ENCODE results near the gene CEBPG. TPM values are rescaled to one million over a fixed set of nuclear protein-coding genes. Genes with fewer than 3 reads are reported as not detected.

Gene CEBPG
- total RNA-seq, 1 donor from 2014 or later = 32.0 TPM

DNA sequence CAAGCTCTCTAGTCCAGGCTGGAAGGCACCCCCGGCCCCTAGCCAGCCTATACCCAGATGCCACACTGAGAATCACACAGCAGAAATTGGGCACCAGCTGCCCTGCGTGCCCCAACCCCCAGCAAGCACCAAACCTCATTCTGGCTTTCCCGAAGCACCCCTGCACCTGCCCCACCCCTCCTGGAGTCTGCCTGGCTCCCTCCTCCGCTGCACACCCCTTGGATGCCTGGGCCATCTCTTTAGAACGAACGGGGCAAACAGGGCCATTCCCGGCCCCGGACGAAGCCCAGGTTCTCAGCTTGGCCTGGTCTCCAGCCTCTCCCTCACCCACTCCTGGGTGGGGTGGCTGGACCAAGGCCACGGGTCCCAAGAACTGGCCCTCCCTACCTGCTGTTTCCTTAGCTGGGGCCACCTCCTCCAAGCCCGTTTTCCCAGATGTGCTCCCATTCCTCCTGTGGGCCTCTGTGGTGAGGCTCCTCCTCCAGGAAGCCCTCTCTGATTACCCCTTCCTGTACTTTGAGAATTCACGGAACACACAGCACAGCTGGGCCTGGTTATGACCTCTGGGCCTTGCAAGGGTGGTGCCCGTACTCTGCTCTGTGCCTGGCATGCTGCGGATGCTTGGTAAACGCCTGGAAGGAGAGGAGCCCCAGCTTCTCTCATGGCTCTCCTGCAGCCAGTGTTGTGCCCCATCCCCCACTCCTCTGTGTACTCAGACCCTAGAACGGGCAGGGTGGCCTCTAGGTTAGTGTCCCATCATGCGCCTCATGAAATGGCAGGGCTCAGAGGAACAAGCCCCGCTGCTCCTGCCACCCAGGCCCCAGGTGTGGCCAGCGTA lies 21.4 kb downstream of the CEBPG start:
- DNase-seq = no peak
- ChIA-PET CTCF (interaction anchor here (1.7 kb wide), 1 partner anchor 12 kb away, joined by 5 read pairs; no protein-coding TSS in a partner anchor), POLR2A (no interaction called here)
- Mint-ChIP-seq H3K36me3 (ENCODE audit: low read depth) (peaks cover 2% of the 10 kb centered on the region), H3K27me3 (no peaks in the 10 kb centered on the region), H3K4me1 (no peaks in the 10 kb centered on the region), H3K27ac (no peak overlapping the region), H3K4me3 (no peak overlapping the region), H3K9me3 (no peaks in the 10 kb centered on the region)
- no peak for ATAC-seq (ENCODE audit: low read depth)
- intact Hi-C loops (cut with micrococcal nuclease) = no loop called here
- TF ChIP-seq, protein P1, sequence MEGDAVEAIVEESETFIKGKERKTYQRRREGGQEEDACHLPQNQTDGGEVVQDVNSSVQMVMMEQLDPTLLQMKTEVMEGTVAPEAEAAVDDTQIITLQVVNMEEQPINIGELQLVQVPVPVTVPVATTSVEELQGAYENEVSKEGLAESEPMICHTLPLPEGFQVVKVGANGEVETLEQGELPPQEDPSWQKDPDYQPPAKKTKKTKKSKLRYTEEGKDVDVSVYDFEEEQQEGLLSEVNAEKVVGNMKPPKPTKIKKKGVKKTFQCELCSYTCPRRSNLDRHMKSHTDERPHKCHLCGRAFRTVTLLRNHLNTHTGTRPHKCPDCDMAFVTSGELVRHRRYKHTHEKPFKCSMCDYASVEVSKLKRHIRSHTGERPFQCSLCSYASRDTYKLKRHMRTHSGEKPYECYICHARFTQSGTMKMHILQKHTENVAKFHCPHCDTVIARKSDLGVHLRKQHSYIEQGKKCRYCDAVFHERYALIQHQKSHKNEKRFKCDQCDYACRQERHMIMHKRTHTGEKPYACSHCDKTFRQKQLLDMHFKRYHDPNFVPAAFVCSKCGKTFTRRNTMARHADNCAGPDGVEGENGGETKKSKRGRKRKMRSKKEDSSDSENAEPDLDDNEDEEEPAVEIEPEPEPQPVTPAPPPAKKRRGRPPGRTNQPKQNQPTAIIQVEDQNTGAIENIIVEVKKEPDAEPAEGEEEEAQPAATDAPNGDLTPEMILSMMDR (IDR thresholded peaks at IDR 0.05) = no peak

DNA sequence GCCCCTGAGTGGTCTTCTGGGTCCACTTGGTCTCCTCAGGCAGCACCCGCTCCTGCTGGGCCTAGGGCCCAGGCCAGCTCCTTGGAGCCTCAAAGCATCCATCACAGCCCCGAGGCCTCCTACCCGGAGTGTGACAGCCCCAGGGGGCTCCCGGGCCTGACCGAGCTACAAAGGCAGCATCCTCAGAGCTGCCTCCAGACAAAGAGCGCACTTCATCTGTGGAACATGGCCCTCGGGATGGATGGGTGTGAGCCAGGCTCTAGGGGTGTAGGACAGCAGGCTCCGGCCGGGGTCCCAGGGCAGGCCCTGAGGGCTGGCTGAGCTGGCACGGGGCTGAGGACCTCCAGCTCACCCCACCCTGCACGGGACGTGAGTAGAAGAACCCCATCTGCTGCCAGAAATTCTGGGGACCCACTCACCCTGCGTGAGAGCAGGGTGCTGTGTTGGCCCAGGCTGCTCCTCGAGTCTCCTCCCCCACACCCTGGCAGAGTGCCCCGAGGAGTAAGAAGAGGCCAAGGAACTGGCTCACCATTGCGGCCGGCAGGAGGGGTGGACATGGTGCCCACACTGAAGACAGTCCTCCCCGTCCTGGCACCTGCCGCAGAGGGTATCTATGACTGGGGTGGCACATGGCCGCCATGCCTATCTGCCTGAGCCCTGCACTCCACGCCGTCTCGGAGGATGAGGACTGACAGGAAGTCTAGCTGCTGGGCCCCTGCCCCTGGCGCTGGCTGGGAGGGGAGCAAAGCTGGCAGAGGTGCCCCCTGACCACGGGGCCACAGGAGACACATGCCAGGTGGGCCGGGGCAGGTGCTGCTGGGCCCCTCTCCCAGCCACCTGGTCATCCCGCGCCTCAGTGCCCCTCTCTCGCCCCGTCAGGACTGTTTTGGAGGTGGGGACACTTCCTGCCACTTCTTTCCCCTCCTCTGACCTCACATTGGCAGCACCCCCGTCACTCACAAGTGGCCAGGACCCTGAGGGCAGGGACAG lies 22.3 kb downstream of the CEBPG start:
- Mint-ChIP-seq H3K4me1 (no peaks in the 10 kb centered on the region), H3K36me3 (ENCODE audit: low read depth) (peaks cover 2% of the 10 kb centered on the region), H3K4me3 (no peak overlapping the region), H3K27ac (no peak overlapping the region), H3K27me3 (no peaks in the 10 kb centered on the region), H3K9me3 (no peaks in the 10 kb centered on the region)
- POLR2A ChIA-PET = no interaction called here
- TF ChIP-seq, protein P1 (IDR thresholded peaks at IDR 0.05) = no peak
- ATAC-seq (ENCODE audit: low read depth) (no peak), DNase-seq (no peak)
- CTCF ChIA-PET = interaction anchor here (1.7 kb wide), 1 partner anchor 11 kb away, joined by 5 read pairs; no protein-coding TSS in a partner anchor
- intact Hi-C loops (cut with micrococcal nuclease) = no loop called here

DNA sequence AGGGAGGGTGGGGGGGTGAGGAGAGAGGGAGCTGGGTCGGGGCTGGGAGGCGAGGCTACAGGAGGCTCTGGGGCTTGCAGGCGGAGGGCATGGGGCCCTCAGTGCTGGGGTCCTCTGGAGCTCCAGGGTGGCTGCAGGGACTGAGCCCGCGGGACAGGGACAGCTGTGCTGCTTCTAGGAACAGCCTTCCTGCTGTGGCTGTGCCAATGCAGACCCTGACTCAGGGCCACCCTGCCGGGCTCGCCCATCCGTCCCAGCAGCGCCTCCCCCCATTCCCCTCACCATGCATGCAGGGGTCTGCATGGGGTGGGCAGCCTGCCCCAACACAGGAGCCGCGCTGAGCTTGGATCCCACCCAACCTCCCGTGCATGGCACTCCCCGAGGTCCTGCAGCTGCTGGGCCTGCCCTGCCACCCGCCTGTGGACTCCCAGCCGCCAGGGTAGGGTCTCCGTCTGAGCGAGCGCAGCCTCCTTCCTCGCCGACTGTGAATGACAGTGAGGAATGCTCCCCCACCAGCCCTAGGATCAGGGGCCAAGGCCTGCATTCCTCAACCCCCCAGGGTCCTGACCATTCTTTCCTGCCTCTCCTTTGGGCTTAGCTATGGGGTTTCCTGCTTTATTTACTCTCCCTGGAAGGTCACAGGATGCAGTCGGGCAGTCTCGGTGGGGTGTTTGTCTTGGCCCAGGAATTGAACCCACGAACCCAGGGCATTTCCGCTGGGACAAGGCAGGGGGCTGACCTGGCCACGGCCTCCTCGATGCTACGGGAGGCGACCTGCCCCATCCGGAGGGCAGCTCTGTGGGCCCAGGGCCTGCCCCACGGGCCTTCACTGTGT lies 23.4 kb downstream of the CEBPG start:
- Mint-ChIP-seq H3K27me3 (no peaks in the 10 kb centered on the region), H3K4me3 (no peak overlapping the region), H3K36me3 (ENCODE audit: low read depth) (peaks cover 2% of the 10 kb centered on the region), H3K4me1 (no peaks in the 10 kb centered on the region), H3K9me3 (no peaks in the 10 kb centered on the region), H3K27ac (no peak overlapping the region)
- ChIA-PET CTCF (no interaction called here), POLR2A (no interaction called here)
- TF ChIP-seq, protein P1 (IDR thresholded peaks at IDR 0.05) = no peak
- DNase-seq (no peak), ATAC-seq (ENCODE audit: low read depth) (no peak)
- intact Hi-C loops (cut with micrococcal nuclease) = no loop called here

DNA sequence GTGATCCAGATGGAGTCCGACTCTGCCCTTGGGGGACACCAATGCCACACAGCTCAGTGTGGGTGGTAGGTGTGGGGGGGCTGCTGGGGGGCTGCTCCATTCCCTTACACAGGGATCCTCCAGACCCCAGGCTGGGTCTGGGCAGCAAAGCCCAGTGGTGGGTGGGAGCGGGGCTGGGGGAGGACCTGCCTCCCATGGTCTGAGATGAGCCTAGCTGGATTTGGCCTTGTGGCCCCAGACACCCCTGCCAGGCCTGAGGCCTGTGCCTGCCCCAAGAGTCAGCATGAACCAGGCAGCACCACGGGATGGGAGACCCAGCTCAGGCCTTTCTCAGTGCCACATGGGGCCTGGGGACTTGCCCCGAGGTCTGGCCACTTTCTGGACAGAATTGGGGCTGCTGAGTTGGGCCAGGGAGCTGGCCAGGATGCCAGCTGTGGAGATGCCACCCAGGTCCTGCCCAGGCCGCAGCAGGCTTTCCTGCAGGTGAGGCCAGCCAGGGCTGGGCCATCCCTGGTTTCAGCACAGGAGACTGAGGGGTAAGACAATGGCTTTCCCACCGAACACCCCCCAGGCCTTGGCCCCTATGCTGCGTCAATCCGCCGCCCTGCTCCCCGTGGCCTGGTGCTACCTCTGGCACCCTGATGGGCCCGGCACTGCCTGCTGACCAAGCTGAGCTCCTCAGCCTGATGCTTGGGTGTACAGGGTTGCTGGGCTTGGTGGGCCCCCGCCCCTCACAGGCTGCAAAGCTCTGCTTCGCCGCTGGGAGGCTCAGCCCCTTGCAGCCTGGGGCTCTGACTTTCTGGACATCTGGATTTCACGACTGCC lies 24.2 kb downstream of the CEBPG start:
- ATAC-seq (ENCODE audit: low read depth) (no peak), DNase-seq (no peak)
- TF ChIP-seq, protein P1 (IDR thresholded peaks at IDR 0.05) = no peak
- peaks cover 2% of the 10 kb centered on the region for H3K36me3 Mint-ChIP-seq (ENCODE audit: low read depth)
- CTCF ChIA-PET = no interaction called here
- H3K4me3 Mint-ChIP-seq = no peak overlapping the region
- H3K9me3 Mint-ChIP-seq = no peaks in the 10 kb centered on the region
- POLR2A ChIA-PET = no interaction called here
- H3K4me1 Mint-ChIP-seq = no peaks in the 10 kb centered on the region
- no peak overlapping the region for H3K27ac Mint-ChIP-seq
- intact Hi-C loops (cut with micrococcal nuclease) = no loop called here
- H3K27me3 Mint-ChIP-seq = no peaks in the 10 kb centered on the region

Measured in activated B cell treated with CpG ODN at 0.5 μM for 24 hours (primary cell).